Type B pancreatic cell (in vitro differentiated cells): ENCODE results near the gene IQSEC1. TPM values are rescaled to one million over a fixed set of nuclear protein-coding genes. Genes with fewer than 3 reads are reported as not detected.

Experiments used
- DNase-seq: peaks from one replicate; pipeline ENCODE4 v3.0.0; 2021; ENCODE audit warnings: mixed read lengths; ENCODE audit not compliant: unreplicated experiment; ENCODE audit errors: extremely low spot score
- H3K27ac Mint-ChIP-seq: 2 replicates; pipeline ENCODE4 v1.8.0; 2021; ENCODE audit warnings: mild to moderate bottlenecking, mixed read lengths
- H3K27me3 Mint-ChIP-seq: 2 replicates; pipeline ENCODE4 v1.8.0; 2021; ENCODE audit warnings: mixed read lengths
- H3K36me3 Mint-ChIP-seq: 2 replicates; pipeline ENCODE4 v1.8.0; 2021; ENCODE audit warnings: mixed read lengths
- H3K4me1 Mint-ChIP-seq: one replicate; pipeline ENCODE4 v1.8.0; 2021; ENCODE audit warnings: mixed read lengths; ENCODE audit not compliant: unreplicated experiment
- H3K4me3 Mint-ChIP-seq: 2 replicates; pipeline ENCODE4 v1.8.0; 2021; ENCODE audit warnings: mild to moderate bottlenecking, mixed read lengths
- H3K9me3 Mint-ChIP-seq: 2 replicates; pipeline ENCODE4 v1.8.0; 2021; ENCODE audit warnings: mixed read lengths
- CTCF ChIP-seq: fragments of 200-600 bp; sonication (generic); conservative IDR thresholded peaks from 2 replicates; pipeline ENCODE4 v1.5.0; 2021; ENCODE audit warnings: antibody characterized with exemption, mild to moderate bottlenecking
- total RNA-seq: library from RNA; stranded (reverse); gene quantifications from 2 replicates; pipeline ENCODE4 v1.2.1, GENCODE V29; 2021; ENCODE audit warnings: low replicate concordance

IQSEC1 gene
- total RNA-seq, 1 donor from 2014 or later: 33.1 TPM

- Mint-ChIP-seq H3K4me3 (no peak overlapping the region), H3K9me3 (no peaks in the 10 kb centered on the region)
- DNase-seq: no peak
These were observed 50.6 kb downstream of the IQSEC1 start for GRCh38 chr3:13022348-13023234.

GRCh38 chr3:13021141-13022114 is 51.8 kb downstream of the IQSEC1 start:
- peaks cover 1% of the 10 kb centered on the region for H3K27me3 Mint-ChIP-seq
- no peak for TF ChIP-seq CTCF
- DNase-seq: no peak
- H3K27ac Mint-ChIP-seq: peak overlapping the region; percentile 63
- peaks cover 16% of the 10 kb centered on the region for H3K4me1 Mint-ChIP-seq
- no peak overlapping the region for H3K4me3 Mint-ChIP-seq
- no peaks in the 10 kb centered on the region for H3K9me3 Mint-ChIP-seq
- no peaks in the 10 kb centered on the region for H3K36me3 Mint-ChIP-seq

More at GRCh38 chr3:13022348-13023234, 50.6 kb downstream of the IQSEC1 start:
- no peak for TF ChIP-seq CTCF
- no peaks in the 10 kb centered on the region for H3K36me3 Mint-ChIP-seq
- H3K27me3 Mint-ChIP-seq: no peaks in the 10 kb centered on the region
- no peak overlapping the region for H3K27ac Mint-ChIP-seq
- H3K4me1 Mint-ChIP-seq: peaks cover 5% of the 10 kb centered on the region

GRCh38 chr3:13020159-13020750 is 53.0 kb downstream of the IQSEC1 start:
- no peak overlapping the region for H3K27ac Mint-ChIP-seq
- TF ChIP-seq CTCF: no peak
- DNase-seq: no peak
- H3K4me1 Mint-ChIP-seq: peaks cover 20% of the 10 kb centered on the region
- H3K27me3 Mint-ChIP-seq: peaks cover 3% of the 10 kb centered on the region
- no peaks in the 10 kb centered on the region for H3K36me3 Mint-ChIP-seq
- no peaks in the 10 kb centered on the region for H3K9me3 Mint-ChIP-seq
- H3K4me3 Mint-ChIP-seq: peak overlapping the region; percentile 2

GRCh38 chr3:13019243-13020095 is 53.8 kb downstream of the IQSEC1 start:
- DNase-seq: no peak
- no peak overlapping the region for H3K27ac Mint-ChIP-seq
- no peaks in the 10 kb centered on the region for H3K9me3 Mint-ChIP-seq
- H3K27me3 Mint-ChIP-seq: peaks cover 3% of the 10 kb centered on the region
- no peak for TF ChIP-seq CTCF
- H3K4me3 Mint-ChIP-seq: no peak overlapping the region
- H3K36me3 Mint-ChIP-seq: no peaks in the 10 kb centered on the region
- peaks cover 20% of the 10 kb centered on the region for H3K4me1 Mint-ChIP-seq
